H1 (cell line): ENCODE results near the gene TDP2. TPM values are rescaled to one million over a fixed set of nuclear protein-coding genes. Genes with fewer than 3 reads are reported as not detected.
"Not testable (repeated sequence)": the region's sequence is repeated elsewhere in the genome, so short reads cannot be mapped to it uniquely, and the experiment has no call there.

Source experiments
- CTCF ChIA-PET: fragments of 300-600 bp; sonication (Branson Sonifier 250); formaldehyde crosslinking; loops from one replicate; lab custom pipeline; 2021; ENCODE audit not compliant: partially characterized antibody; lab: Charles Lee
- POLR2A ChIA-PET: fragments of 300-600 bp; sonication (Branson Sonifier 250); formaldehyde crosslinking; loops from one replicate; lab custom pipeline; 2021; ENCODE audit warnings: inconsistent platforms; ENCODE audit not compliant: partially characterized antibody; lab: Charles Lee
- DNase-seq, 2 experiments: peaks; one replicate each; pipeline versions ENCODE4 v3.0.0 to v3.0.0-alpha.2; 2010 to 2022; ENCODE audit warnings: low spot score in 2 of 2, low read depth in 1 of 2, mixed read lengths in 1 of 2
- FAIRE-seq: peaks from 2 replicates; lab custom pipeline; 2011; peaks lifted over from hg19 to GRCh38; lab: Jason Lieb, UNC
- H2AFZ ChIP-seq: 2 replicates; pipeline ENCODE4 v1.8.1; 2012; ENCODE audit warnings: low read length, inconsistent platforms
- H2AK5ac ChIP-seq: 2 replicates; pipeline ENCODE4 v1.6.1; 2013; ENCODE audit warnings: low read depth, low read length
- H2BK120ac ChIP-seq: replicated peaks from 2 replicates; pipeline ENCODE3; 2013; ENCODE audit warnings: low read depth, low read length, inconsistent platforms
- H2BK12ac ChIP-seq: 2 replicates; pipeline ENCODE4 v1.6.1; 2013; ENCODE audit warnings: low read depth, low read length
- H2BK15ac ChIP-seq: 2 replicates; pipeline ENCODE4 v1.6.1; 2013; ENCODE audit warnings: low read length
- H2BK20ac ChIP-seq: 2 replicates; pipeline ENCODE4 v1.6.1; 2013; ENCODE audit warnings: low read length
- H2BK5ac ChIP-seq: 2 replicates; pipeline ENCODE4 v1.6.1; 2013; ENCODE audit warnings: low read depth, low read length
- H3K14ac ChIP-seq: 2 replicates; pipeline ENCODE4 v1.6.1; 2013; ENCODE audit warnings: inconsistent platforms; ENCODE audit not compliant: insufficient read length
- H3K18ac ChIP-seq: 2 replicates; pipeline ENCODE4 v1.6.1; 2013; ENCODE audit warnings: low read length; ENCODE audit errors: extremely low read depth
- H3K23ac ChIP-seq: 2 replicates; pipeline ENCODE4 v1.6.1; 2013; ENCODE audit warnings: inconsistent platforms; ENCODE audit not compliant: insufficient read length
- H3K23me2 ChIP-seq: 2 replicates; pipeline ENCODE4 v1.6.1; 2013; ENCODE audit warnings: low read depth, low read length
- H3K27ac ChIP-seq: 2 replicates; pipeline ENCODE4 v1.6.1; 2011; ENCODE audit warnings: low read depth, low read length, inconsistent platforms
- H3K27me3 ChIP-seq, 4 experiments: replicated peaks in 1 of 4; 1 replicate in 1 of 4; 2 replicates in 3 of 4; pipeline versions ENCODE4 v1.6.1 to v1.8.1; 2011 to 2013; ENCODE audit warnings: low read length in 3 of 4, mild to moderate bottlenecking in 3 of 4, inconsistent platforms in 2 of 4, mixed read lengths in 2 of 4, moderate library complexity in 1 of 4; ENCODE audit not compliant: control insufficient read depth in 3 of 4, insufficient read depth in 3 of 4; ENCODE audit errors: extremely low read depth in 1 of 4
- H3K36me3 ChIP-seq, 4 experiments: 2 replicates each; pipeline versions ENCODE4 v1.6.1 to v1.8.1; 2011 to 2013; ENCODE audit warnings: mild to moderate bottlenecking in 4 of 4, low read length in 3 of 4, moderate library complexity in 2 of 4, control low read depth in 1 of 4, inconsistent platforms in 1 of 4; ENCODE audit not compliant: insufficient read depth in 4 of 4, control insufficient read depth in 2 of 4
- H3K4ac ChIP-seq: replicated peaks from 2 replicates; pipeline ENCODE3; 2013; ENCODE audit warnings: low read length, low read depth, mixed read lengths, inconsistent platforms; ENCODE audit not compliant: insufficient read length
- H3K4me1 ChIP-seq, 4 experiments: replicated peaks in 1 of 4; 1 replicate in 1 of 4; 2 replicates in 3 of 4; pipeline versions ENCODE4 v1.6.1 to v1.8.1; 2011 to 2013; ENCODE audit warnings: low read length in 3 of 4, inconsistent platforms in 2 of 4, mixed read lengths in 1 of 4; ENCODE audit not compliant: insufficient read depth in 4 of 4, control insufficient read depth in 3 of 4
- H3K4me2 ChIP-seq, 2 experiments: 2 replicates each; pipeline versions ENCODE4 v1.6.1 to v1.8.1; 2011 to 2013; ENCODE audit warnings: low read depth in 2 of 2, low read length in 2 of 2, control low read depth in 1 of 2, inconsistent platforms in 1 of 2, mild to moderate bottlenecking in 1 of 2; ENCODE audit not compliant: insufficient read depth in 1 of 2
- H3K4me3 ChIP-seq, 4 experiments: fragments of 200-600, 300-600 bp in 1 of 4; sonication (generic), shearing (Covaris generic), sonication (Bioruptor Twin) in 1 of 4; 2 replicates each; pipeline versions ENCODE4 v1.5.1 to v1.8.1; 2011 to 2016; ENCODE audit warnings: low read length in 4 of 4, low read depth in 3 of 4, control low read depth in 2 of 4, inconsistent platforms in 2 of 4, mild to moderate bottlenecking in 2 of 4, mixed read lengths in 1 of 4, moderate library complexity in 1 of 4; ENCODE audit not compliant: insufficient read depth in 2 of 4; ENCODE audit errors: extremely low read depth in 1 of 4
- H3K56ac ChIP-seq: replicated peaks from 2 replicates; pipeline ENCODE3; 2013; ENCODE audit warnings: low read depth, mild to moderate bottlenecking, mixed read lengths, low read length, inconsistent platforms; ENCODE audit not compliant: insufficient read length
- H3K79me1 ChIP-seq: 2 replicates; pipeline ENCODE4 v1.6.1; 2013; ENCODE audit warnings: low read depth, low read length, control low read depth
- H3K79me2 ChIP-seq, 2 experiments: 2 replicates each; pipeline versions ENCODE4 v1.6.1 to v1.8.1; 2012 to 2013; ENCODE audit warnings: low read length in 2 of 2, mild to moderate bottlenecking in 2 of 2, inconsistent platforms in 1 of 2; ENCODE audit not compliant: insufficient read depth in 2 of 2, control insufficient read depth in 1 of 2
- H3K9ac ChIP-seq, 4 experiments: replicated peaks in 1 of 4; 1 replicate in 1 of 4; 2 replicates in 3 of 4; pipeline versions ENCODE4 v1.6.1 to v1.8.1; 2011 to 2013; ENCODE audit warnings: low read depth in 3 of 4, low read length in 3 of 4, control low read depth in 2 of 4, mild to moderate bottlenecking in 2 of 4, moderate library complexity in 2 of 4, inconsistent platforms in 1 of 4; ENCODE audit errors: extremely low read depth in 1 of 4
- H3K9me3 ChIP-seq, 2 experiments: 2 replicates each; pipeline versions ENCODE4 v1.6.1 to v1.8.1; 2012 to 2013; ENCODE audit warnings: mild to moderate bottlenecking in 2 of 2, moderate library complexity in 2 of 2, control low read depth in 1 of 2, inconsistent platforms in 1 of 2, low read depth in 1 of 2, low read length in 1 of 2, mixed read lengths in 1 of 2; ENCODE audit not compliant: insufficient read depth in 2 of 2
- H4K20me1 ChIP-seq, 2 experiments: replicated peaks in 1 of 2; 2 replicates each; pipeline versions ENCODE3 to v1.8.1; 2011 to 2013; ENCODE audit warnings: inconsistent platforms in 2 of 2, low read length in 2 of 2, mild to moderate bottlenecking in 1 of 2; ENCODE audit not compliant: insufficient read depth in 2 of 2, control insufficient read depth in 1 of 2
- H4K5ac ChIP-seq: 2 replicates; pipeline ENCODE4 v1.6.1; 2013; ENCODE audit warnings: low read length, low read depth, mixed read lengths, inconsistent platforms; ENCODE audit not compliant: insufficient read length
- H4K8ac ChIP-seq: 2 replicates; pipeline ENCODE4 v1.8.0; 2013; ENCODE audit warnings: mild to moderate bottlenecking, moderate library complexity, low read length, inconsistent platforms; ENCODE audit not compliant: insufficient read depth; ENCODE audit errors: extremely low read depth
- H4K91ac ChIP-seq: replicated peaks from 2 replicates; pipeline ENCODE3; 2013; ENCODE audit warnings: low read length, mixed read lengths, inconsistent platforms; ENCODE audit not compliant: insufficient read length
- ASH2L ChIP-seq: fragments of 200-600, 300-600 bp; sonication (generic); IDR thresholded peaks from one replicate; pipeline ENCODE4 v1.7.1; 2017; ENCODE audit warnings: low read length
- SAP30 ChIP-seq: fragments of 300-600 bp; sonication (generic); IDR thresholded peaks from 2 replicates; pipeline ENCODE4 v1.7.1; 2012; ENCODE audit warnings: low read length, moderate library complexity, mild to moderate bottlenecking, inconsistent platforms; ENCODE audit not compliant: insufficient read depth, insufficient replicate concordance
- WGBS, 2 experiments: shearing (Covaris generic) in 1 of 2; methylation state at CpG; one replicate each; pipeline versions ENCODE4 v1.1.6 to v1.1.7; 2013 to 2015; ENCODE audit warnings: low lambda C conversion rate in 2 of 2, mixed read lengths in 2 of 2, inconsistent platforms in 1 of 2, low coverage in 1 of 2, missing lambda C conversion rate in 1 of 2; ENCODE audit not compliant: insufficient replicate concordance in 2 of 2, insufficient coverage in 1 of 2, insufficient read length in 1 of 2; ENCODE audit errors: extremely low coverage in 1 of 2, missing lambda C conversion rate in 1 of 2; 5-methylcytosine and 5-hydroxymethylcytosine counted together
- polyA plus RNA-seq, 7 experiments: library from polyadenylated mRNA; depleted of rRNA in 3 of 7; stranded (reverse) in 5 of 7; unstranded in 2 of 7; fragments of >200 nt in 5 of 7; fragments of 200-250 nt in 2 of 7; gene quantifications; 1 replicate in 5 of 7; 2 replicates in 1 of 7; 4 replicates in 1 of 7; pipeline versions ENCODE4 v1.2.1 to v1.2.3, GENCODE V29; 2011 to 2013; ENCODE audit warnings: missing spikeins in 2 of 7, mixed read lengths in 2 of 7
- total RNA-seq: library from RNA; stranded (reverse); fragmentation: NEBNext Ultra II Directional; extraction: Animal tissue kit (Norgen Biotek cat#: 25700); gene quantifications from 2 replicates; pipeline ENCODE4 v1.2.1, GENCODE V29; 2021
- TF ChIP-seq, protein P1 (sequence below), 3 experiments: IDR thresholded peaks; 1 replicate in 2 of 3; 2 replicates in 1 of 3; pipeline versions ENCODE4 v1.5.1 to v1.6.1; 2011; ENCODE audit warnings: low read length in 3 of 3, mild to moderate bottlenecking in 3 of 3, inconsistent platforms in 2 of 3, low read depth in 1 of 3, moderate library complexity in 1 of 3; ENCODE audit not compliant: insufficient read depth in 1 of 3; ENCODE audit errors: control extremely low read depth in 1 of 3
- TF ChIP-seq, protein P2 (sequence below): IDR thresholded peaks from 2 replicates; pipeline ENCODE4 v1.6.1; 2012; ENCODE audit warnings: inconsistent platforms
- TF ChIP-seq, protein P3 (sequence below): IDR thresholded peaks from 2 replicates; pipeline ENCODE4 v1.6.1; 2012; ENCODE audit warnings: inconsistent platforms

The TDP2 gene
- total and polyA plus RNA-seq, 2 of the 8 experiments (the other 6 are each of a cell fraction or from before 2014, with no cell fraction given), result 18.8 to 51.6 TPM

- TF ChIP-seq, protein P1, sequence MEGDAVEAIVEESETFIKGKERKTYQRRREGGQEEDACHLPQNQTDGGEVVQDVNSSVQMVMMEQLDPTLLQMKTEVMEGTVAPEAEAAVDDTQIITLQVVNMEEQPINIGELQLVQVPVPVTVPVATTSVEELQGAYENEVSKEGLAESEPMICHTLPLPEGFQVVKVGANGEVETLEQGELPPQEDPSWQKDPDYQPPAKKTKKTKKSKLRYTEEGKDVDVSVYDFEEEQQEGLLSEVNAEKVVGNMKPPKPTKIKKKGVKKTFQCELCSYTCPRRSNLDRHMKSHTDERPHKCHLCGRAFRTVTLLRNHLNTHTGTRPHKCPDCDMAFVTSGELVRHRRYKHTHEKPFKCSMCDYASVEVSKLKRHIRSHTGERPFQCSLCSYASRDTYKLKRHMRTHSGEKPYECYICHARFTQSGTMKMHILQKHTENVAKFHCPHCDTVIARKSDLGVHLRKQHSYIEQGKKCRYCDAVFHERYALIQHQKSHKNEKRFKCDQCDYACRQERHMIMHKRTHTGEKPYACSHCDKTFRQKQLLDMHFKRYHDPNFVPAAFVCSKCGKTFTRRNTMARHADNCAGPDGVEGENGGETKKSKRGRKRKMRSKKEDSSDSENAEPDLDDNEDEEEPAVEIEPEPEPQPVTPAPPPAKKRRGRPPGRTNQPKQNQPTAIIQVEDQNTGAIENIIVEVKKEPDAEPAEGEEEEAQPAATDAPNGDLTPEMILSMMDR (IDR thresholded peaks at IDR 0.05; ENCODE audit: control extremely low read depth in 1 of 3, insufficient read depth in 1 of 3, low read depth in 1 of 3, low read length in 3 of 3), result no peak
- TF ChIP-seq, protein P2, sequence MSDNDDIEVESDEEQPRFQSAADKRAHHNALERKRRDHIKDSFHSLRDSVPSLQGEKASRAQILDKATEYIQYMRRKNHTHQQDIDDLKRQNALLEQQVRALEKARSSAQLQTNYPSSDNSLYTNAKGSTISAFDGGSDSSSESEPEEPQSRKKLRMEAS, result no peak
- TF ChIP-seq ASH2L (no peak), SAP30 (no peak)
- TF ChIP-seq, protein P3, sequence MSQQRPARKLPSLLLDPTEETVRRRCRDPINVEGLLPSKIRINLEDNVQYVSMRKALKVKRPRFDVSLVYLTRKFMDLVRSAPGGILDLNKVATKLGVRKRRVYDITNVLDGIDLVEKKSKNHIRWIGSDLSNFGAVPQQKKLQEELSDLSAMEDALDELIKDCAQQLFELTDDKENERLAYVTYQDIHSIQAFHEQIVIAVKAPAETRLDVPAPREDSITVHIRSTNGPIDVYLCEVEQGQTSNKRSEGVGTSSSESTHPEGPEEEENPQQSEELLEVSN, result no peak
These were observed 2.3 kb upstream of the TDP2 start (continued) for GRCh38 chr6:24668997-24669361.

GRCh38 chr6:24668066-24668996, 1.6 kb upstream of the TDP2 start:
- peak overlapping the region in 2 of 4 experiments; percentile 85 to 87; a peak in 2 of 8 replicates for H3K4me3 ChIP-seq
- FAIRE-seq, H3K56ac ChIP-seq, H2AFZ ChIP-seq, H4K8ac ChIP-seq, H4K91ac ChIP-seq, H2BK5ac ChIP-seq, H3K9ac ChIP-seq, H3K18ac ChIP-seq, H2AK5ac ChIP-seq, H2BK20ac ChIP-seq, H2BK12ac ChIP-seq, H3K27ac ChIP-seq, H3K4ac ChIP-seq, H3K4me1 ChIP-seq, H4K20me1 ChIP-seq, H3K79me1 ChIP-seq, H2BK15ac ChIP-seq, H4K5ac ChIP-seq, H2BK120ac ChIP-seq, H3K23ac ChIP-seq, H3K27me3 ChIP-seq, DNase-seq, H3K14ac ChIP-seq: not testable (repeated sequence)
- 89% methylated on average over 14 of the region's 18 CpGs; no CpG with 5 or more reads in 1 of the 2 experiments for WGBS, 2 experiments
- H3K23me2 ChIP-seq, result peaks cover 13% of the 10 kb centered on the region
- peaks cover 2 to 31% (median 11%) of the 10 kb centered on the region in 4 experiments; a peak in 7 of 8 replicates for H3K36me3 ChIP-seq
- ChIA-PET POLR2A (interaction anchor here (2.5 kb wide), 1 partner anchor 14 kb away, joined by 9 read pairs; no protein-coding TSS in a partner anchor), CTCF (interaction anchor here (0.5 kb wide), 1 partner anchor 92 kb away, joined by 3 read pairs; no protein-coding TSS in a partner anchor)
- peaks cover 17 to 27% of the 10 kb centered on the region in 2 experiments for H3K9me3 ChIP-seq
- H3K79me2 ChIP-seq, result peaks cover 0 to 37% of the 10 kb centered on the region in 2 experiments; a peak in 3 of 4 replicates
- H3K4me2 ChIP-seq, result peak overlapping the region in 1 of 2 experiments; percentile 73; a peak in 2 of 4 replicates
